Mucosa of gallbladder (tissue), 1 donor: Measurements from ENCODE around the gene GCN1. TPM values are rescaled to one million over a fixed set of nuclear protein-coding genes. Genes with fewer than 3 reads are reported as not detected.

Source experiments
- DNase-seq: peaks from one replicate; pipeline ENCODE4 v3.0.0-alpha.2; 2020; ENCODE audit warnings: low spot score
- total RNA-seq: library from RNA; stranded (reverse); gene quantifications from one replicate; pipeline ENCODE4 v1.2.1, GENCODE V29; 2021
- donor health status: DM: no; HTN: no; CAD: no.

Gene GCN1
- total RNA-seq, 1 donor from 2014 or later = 80.4 TPM

- DNase-seq = no peak
Measured at GRCh38 chr12:120183211-120183631, 11.3 kb downstream of the GCN1 start.

- no peak for DNase-seq
Measured at GRCh38 chr12:120181991-120182631, 12.4 kb downstream of the GCN1 start.

- DNase-seq = no peak
Measured at GRCh38 chr12:120180975-120181374, 13.5 kb downstream of the GCN1 start.

- no peak for DNase-seq
Measured at GRCh38 chr12:120175537-120175936, 19.0 kb downstream of the GCN1 start.

- no peak for DNase-seq
Measured at GRCh38 chr12:120175062-120175461, 19.5 kb downstream of the GCN1 start.

- no peak for DNase-seq
Measured at GRCh38 chr12:120172053-120172452, 22.5 kb downstream of the GCN1 start.

- DNase-seq = no peak
Measured at GRCh38 chr12:120170631-120171030, 23.9 kb downstream of the GCN1 start.

- no peak for DNase-seq
Measured at GRCh38 chr12:120169946-120170345, 24.6 kb downstream of the GCN1 start.

GRCh38 chr12:120168337-120168736 is 26.2 kb downstream of the GCN1 start:
- DNase-seq = no peak

GRCh38 chr12:120167529-120168095 is 26.9 kb downstream of the GCN1 start:
- DNase-seq = no peak

- no peak for DNase-seq
Measured at GRCh38 chr12:120164293-120164692, 30.2 kb downstream of the GCN1 start.

GRCh38 chr12:120162763-120163162 is 31.8 kb downstream of the GCN1 start:
- peak; percentile 66 for DNase-seq

GRCh38 chr12:120161852-120162251 is 32.7 kb downstream of the GCN1 start:
- no peak for DNase-seq

GRCh38 chr12:120159509-120160237 is 34.8 kb downstream of the GCN1 start:
- DNase-seq = peak; percentile 16

- no peak for DNase-seq
Measured at GRCh38 chr12:120158351-120158750, 36.2 kb downstream of the GCN1 start.

- no peak for DNase-seq
Measured at GRCh38 chr12:120157678-120158077, 36.8 kb downstream of the GCN1 start.

GRCh38 chr12:120156315-120157259 is 37.9 kb downstream of the GCN1 start:
- no peak for DNase-seq

GRCh38 chr12:120155072-120155471 is 39.4 kb downstream of the GCN1 start:
- no peak for DNase-seq

GRCh38 chr12:120150919-120151525 is 43.5 kb downstream of the GCN1 start:
- no peak for DNase-seq

GRCh38 chr12:120148011-120148410 is 46.5 kb downstream of the GCN1 start:
- DNase-seq = no peak

GRCh38 chr12:120145164-120145563 is 49.4 kb downstream of the GCN1 start:
- DNase-seq = no peak

- no peak for DNase-seq
Measured at GRCh38 chr12:120144215-120144614, 50.3 kb downstream of the GCN1 start.
